Astrocyte of the cerebellum (primary cell): ENCODE measurements around the gene COL2A1.

Source experiments
- DNase-seq: peaks from one replicate; pipeline ENCODE4 v3.0.0-alpha.2; 2011; ENCODE audit warnings: low read depth
- H3K4me3 ChIP-seq: 2 replicates; pipeline ENCODE4 v1.5.1; 2011; ENCODE audit warnings: mild to moderate bottlenecking, low read depth, low read length, moderate library complexity
- CTCF ChIP-seq: IDR thresholded peaks from 2 replicates; pipeline ENCODE4 v1.5.1; 2012; ENCODE audit warnings: low read length, low read depth, moderate library complexity, mild to moderate bottlenecking; ENCODE audit errors: missing control alignments
- in situ Hi-C: cut with HindIII; loops from 2 replicates; pipeline ENCODE4 v1.10.0; 2017; ENCODE audit warnings: low sequenced_read_pairs

COL2A1 gene

GRCh38 chr12:48038085-48038484, 33.8 kb upstream of the COL2A1 start:
- DNase-seq = no peak
- TF ChIP-seq CTCF = no peak
- no peak overlapping the region for H3K4me3 ChIP-seq
- in situ Hi-C loops = no loop called here

GRCh38 chr12:48037267-48037915, 33.1 kb upstream of the COL2A1 start:
- no peak for TF ChIP-seq CTCF
- in situ Hi-C loops = no loop called here
- H3K4me3 ChIP-seq = no peak overlapping the region
- peak; percentile 4 for DNase-seq

GRCh38 chr12:48036818-48037217, 32.5 kb upstream of the COL2A1 start:
- H3K4me3 ChIP-seq = no peak overlapping the region
- DNase-seq = no peak
- in situ Hi-C loops = no loop called here
- no peak for TF ChIP-seq CTCF

- in situ Hi-C loops = no loop called here
- no peak for DNase-seq
- TF ChIP-seq CTCF = no peak
- H3K4me3 ChIP-seq = no peak overlapping the region
Observed at GRCh38 chr12:48034835-48035805, 30.8 kb upstream of the COL2A1 start.

- DNase-seq = no peak
- in situ Hi-C loops = no loop called here
- TF ChIP-seq CTCF = no peak
- H3K4me3 ChIP-seq = no peak overlapping the region
Observed at GRCh38 chr12:48033451-48033850, 29.2 kb upstream of the COL2A1 start.

GRCh38 chr12:48032597-48032996, 28.3 kb upstream of the COL2A1 start:
- TF ChIP-seq CTCF = no peak
- in situ Hi-C loops = no loop called here
- no peak overlapping the region for H3K4me3 ChIP-seq
- DNase-seq = no peak
